ENCODE results near the gene AOPEP.
"Not testable (repeated sequence)": the region's sequence is repeated elsewhere in the genome, so short reads cannot be mapped to it uniquely, and the experiment has no call there.

The AOPEP gene

DNA sequence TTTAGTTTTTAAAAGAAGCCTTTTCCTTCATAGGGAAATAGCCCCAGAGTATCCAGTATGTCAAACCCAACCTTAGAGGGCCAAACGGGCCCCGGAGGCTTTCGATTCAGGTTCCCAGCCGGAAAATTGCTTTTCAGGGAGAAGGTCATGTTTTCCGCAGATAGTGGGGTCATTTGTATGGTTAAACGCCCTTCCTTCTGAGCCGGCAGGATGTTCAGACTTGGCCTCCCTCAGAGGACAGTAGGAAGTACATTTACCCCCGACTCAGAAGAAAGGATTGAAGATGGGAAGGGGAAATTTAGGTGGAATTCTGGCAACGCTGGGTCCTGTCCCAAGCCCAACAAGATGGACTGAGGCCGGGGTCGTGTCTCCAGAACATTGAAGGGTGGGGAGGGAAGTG, 195.2 kb downstream of the AOPEP start:
- no peak for DNase-seq

DNA sequence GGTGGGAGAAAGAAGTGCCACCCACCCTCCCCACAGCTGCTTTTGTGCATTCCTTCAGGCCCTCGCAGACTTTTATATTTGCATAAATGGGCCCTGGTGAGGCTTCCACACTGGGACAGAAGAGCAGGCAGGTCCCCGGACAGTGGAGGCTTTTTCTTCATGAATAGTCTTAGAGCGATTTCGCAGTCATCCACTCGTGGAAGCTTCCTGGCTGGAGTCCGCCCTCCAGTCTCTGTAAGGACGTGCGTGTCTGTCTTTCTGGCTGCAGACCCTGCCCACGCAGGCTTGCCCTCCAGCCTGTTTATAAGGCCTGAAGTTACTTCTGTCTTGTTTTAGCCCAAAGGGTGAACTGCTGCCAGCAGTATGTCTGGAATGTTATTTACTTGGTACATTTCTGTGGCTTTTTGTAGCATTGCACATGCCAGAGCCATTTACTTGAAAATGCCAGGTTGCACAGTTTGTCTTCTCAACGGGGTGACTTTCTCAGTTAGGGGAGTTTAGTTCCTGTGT, 195.7 kb downstream of the AOPEP start:
- DNase-seq: no peak

DNA sequence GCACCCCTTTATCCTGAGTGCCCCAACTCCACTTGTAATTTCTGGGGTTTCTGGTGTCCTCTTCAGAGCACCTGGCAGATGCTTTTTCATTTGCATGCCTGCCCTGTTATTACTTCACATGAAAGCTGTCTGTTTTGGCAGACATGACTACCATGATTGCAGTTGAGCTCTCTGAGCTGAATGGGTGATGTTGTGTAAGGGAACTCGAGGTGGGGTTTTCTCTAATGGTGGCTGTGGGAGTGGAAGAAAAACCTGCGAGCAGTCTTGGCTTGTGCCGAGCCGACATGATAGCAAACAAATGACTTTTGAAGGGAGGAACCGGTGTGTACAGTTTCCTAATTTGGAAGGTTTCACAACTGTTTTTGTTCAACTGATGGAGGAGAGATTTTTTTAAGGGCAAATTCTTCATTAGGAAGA, 196.2 kb downstream of the AOPEP start:
- no peak for DNase-seq

DNA sequence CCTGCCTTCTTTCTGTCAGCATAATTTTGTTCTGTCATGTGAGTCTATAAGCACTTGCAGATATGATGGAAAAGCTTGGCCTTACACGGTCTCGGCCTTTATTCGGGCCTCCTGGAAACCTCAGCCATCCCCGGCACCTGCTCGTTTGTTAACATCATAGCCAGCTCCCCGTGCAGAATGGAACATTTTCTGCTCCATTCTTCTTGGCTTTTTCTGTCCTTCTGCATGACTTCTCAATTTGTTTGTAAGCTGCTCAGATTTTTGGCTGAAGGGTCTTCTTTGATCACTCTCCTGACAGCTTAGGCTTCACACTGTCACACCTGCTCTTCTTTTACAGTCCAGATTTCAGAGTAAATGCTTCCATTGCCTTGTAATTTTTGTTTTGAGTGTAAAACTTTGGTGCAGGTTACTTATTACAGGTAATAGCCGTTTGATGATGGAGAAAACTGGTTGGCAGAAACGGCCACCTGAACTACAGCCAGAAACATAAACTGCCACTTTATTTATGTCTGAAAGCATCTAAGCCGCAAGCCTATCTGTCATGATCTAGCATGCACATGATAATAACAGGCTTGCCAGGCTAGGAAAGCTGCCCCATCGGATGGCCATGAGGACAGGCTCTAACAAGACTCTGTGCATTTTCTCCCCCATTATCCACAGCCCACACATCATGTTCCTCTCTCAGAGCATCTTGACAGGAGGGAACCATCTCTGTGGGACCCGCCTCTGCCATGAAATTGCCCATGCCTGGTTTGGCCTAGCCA, 197.0 kb downstream of the AOPEP start:
- no peak for DNase-seq

DNA sequence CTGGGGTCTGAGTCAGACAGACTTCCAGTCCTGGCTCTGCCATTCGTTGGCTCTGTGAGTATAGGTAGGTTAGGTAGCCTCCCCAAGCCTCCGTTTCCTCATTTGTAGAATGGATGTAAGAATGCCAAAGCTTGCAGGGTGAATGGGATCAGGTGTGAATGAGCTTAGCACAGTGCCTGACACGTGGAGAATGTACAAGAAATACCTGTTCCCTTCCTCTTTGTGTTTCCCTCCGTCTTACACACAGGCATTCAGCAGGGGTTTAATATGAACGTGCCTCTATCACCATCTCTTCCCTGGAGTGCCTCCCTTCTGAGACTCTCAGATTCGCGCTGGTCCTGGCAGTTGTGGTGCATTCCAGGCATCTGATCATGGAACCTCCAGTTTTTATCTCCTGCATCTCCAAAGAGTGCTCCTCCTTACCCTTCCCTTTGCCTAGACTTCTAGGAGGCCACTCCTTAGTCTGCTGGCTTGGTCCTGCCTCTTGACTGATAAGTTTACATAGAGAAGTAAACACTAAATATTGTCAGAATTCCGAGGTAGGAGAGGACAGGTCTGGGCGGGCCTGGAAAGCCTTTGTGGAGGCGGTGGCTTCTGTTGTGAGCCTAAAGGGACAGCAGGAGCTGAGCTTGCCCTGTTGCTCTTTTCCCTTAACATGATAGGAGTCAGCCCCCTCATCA, 199.4 kb downstream of the AOPEP start:
- DNase-seq: no peak

DNA sequence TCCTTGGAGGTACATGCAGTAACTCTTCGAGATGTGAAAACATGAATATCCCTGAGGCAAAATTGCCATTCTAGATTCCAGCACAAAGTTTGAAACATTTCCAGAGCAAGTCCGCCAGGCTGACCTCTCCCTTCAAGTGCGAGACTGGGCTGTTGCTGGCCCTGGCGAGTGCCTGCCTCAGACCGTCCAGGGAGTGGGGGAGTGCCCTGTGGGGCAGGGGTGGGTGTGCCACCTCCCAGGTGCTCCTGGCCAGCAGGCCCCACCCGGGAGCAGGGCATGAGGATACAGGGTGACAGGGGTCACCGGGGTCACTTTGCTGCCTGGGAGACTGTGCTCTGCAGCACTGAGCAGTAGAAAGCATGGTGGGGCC, 199.9 kb downstream of the AOPEP start:
- no peak for DNase-seq

DNA sequence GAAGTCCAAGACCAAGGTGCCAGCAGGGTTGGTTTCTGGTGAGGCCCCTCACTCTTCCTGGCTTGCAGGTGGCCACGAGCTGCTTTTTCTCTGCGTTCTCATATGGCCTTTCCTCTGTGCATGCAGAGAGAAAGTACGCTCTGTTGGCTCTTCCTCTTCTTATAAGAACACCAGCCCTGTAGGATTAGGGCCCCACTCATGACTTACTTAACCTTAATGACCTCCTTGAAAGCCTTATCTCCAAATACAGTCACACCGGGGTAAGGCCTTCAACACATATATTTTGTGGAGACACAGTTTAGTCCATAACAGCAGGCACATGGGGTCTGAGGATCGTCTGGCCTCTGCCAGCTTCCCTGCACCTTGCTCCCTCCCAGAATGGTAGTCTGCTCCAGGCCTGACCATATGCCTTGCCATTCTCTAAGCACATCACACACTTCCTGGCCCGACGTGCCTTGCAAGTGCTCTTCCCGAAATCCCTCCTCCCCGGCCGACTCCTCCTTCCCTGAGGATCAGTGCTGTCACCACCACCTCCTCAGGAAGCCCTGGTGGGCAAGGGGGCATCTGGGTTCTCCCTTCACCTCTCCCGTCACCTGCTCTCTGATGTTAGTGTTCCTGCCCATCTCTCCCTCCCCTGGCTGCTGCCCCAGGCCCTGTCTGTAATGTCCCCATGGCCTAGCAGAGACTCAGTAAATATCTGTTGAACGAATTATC, 200.7 kb downstream of the AOPEP start:
- no peak for DNase-seq

DNA sequence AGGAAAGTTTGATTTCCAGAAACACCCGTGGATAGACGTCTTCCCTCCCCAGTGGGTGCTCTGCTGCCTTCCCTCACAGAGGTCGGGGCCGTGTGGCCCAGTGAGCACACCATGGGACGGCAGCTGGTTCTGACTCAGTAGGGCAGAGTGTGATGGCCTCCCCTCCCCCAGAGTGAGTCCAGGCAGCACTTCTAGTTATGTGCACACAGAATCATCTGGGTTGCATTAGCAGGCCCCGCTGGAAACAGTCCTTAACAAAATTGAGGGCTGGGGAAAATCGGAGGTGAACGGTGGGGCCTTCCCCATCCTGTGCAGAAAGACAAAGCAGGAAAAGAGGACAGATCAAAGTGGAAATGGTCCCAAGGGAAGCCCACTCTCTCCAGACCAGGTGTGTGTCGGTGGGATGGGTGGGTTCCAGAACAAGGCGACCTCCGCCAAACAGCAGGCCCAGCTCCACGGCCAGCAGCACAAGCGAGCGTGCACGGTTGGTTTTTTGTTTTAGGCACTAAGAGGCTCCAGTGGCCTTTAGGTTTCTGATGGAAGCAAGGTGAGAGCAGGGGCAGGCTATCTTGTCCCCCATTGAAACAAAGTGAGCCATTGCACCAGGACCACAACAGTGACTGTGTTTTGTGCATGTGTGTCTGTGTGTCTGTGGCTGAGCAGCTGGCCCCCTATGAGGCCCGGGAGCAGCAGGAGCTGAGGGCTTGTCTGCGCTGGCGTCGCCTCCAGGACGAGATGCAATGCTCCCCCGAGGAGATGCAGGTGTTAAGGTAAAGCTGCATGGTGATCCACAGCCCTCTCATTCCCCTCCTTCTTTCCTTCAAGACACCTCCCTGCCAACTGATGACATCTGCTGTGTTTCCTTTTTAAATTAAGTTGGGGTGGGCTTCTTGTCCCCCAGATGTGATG, 201.5 kb downstream of the AOPEP start:
- DNase-seq: no peak

DNA sequence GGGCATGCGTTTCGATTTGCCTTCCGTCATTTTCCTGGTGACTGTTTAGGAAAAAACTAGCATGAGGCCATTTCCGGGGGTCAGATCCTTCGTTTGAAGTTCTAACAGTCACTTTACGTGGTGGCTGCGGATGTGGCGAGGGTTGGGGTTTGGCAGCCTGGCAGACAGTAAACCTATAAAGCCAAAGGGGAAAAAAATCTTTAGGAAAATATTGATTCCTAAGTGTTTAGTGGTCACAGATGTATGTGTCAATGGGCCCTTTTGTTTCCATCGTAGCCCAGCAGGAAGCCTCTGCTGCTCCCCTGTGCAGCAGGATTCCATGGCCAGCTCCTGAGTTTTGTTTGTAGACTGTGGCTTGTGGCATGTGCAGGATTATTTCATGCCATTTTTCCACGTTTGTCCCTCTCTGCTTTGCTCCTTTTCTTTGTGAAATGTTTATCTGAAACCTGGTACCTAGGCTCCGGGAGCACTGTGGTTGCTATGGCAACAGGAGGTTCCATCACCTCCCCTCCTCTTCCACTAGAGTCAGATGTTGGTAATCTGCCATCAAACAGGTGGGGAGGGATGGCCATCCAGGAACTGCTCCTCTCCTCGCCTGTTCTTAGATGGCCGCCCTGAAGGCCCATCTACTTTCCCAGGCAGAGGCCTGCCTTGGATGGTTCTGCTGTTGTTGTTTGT, 202.3 kb downstream of the AOPEP start:
- no peak for DNase-seq

DNA sequence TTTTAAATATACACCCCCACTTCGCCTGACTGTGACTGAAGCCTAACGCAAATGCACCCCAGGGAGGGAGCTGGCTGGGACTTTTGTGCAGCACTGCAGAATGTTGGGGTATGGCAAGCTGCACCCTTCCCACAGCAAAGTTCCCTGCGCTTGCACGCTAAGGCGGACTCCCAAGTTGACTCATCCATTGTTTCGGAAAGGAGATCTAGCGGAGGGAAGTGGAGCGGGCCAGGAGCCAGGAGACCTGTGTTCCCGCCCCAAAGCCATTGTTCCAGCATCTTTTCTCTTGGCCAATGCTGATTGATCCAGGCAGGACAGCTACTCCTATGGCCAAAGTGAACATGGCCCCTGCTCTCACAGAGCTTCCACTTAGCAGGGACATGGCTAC, 202.9 kb downstream of the AOPEP start:
- no peak for DNase-seq

DNA sequence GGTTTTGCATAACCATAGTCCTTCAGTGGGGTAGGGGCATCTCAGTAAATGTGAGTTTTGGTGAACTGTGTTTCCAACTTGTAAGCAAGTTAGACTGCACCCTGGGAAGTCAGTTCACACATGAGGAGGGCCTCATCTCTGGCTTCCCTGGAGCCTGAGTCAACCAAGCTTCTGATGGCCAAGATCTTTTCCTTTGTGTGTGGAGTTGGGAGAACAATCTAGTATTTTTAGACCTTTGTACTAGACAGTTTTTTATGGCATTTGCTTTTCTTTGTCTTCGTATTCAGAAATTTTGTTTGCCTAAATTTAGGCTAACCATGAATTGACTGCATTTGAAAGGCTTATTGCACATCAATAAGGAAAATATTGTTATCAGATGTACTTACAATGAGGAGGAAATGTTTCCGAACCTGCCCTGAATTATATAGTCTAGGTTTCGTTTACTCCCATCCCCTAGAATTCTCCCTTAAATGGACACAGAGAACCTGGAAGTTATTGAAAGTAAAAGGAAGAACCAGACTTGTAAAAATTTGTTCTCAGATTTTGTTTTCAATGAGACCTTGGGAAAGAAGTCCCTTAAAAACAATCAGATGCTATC, 204.6 kb downstream of the AOPEP start:
- no peak for DNase-seq

DNA sequence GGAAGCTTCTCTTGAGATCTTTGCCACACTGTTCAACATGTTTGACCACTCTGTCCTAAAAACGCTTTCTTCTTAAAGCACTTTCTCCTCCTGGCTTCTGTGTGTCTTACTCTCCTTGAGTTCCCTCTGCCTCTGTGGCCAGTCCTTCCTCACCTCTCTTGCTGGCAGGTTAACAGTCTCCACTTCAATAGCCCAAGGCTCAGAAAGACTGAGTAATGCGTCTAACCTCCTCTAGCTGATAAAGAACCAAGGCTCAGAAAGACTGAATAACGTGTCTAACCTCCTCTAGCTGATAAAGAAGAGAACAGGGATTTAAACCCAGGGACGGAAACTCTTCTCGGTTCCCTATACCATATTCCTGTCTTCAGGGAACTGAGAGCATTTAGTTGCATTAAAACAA, 205.2 kb downstream of the AOPEP start:
- DNase-seq: no peak

DNA sequence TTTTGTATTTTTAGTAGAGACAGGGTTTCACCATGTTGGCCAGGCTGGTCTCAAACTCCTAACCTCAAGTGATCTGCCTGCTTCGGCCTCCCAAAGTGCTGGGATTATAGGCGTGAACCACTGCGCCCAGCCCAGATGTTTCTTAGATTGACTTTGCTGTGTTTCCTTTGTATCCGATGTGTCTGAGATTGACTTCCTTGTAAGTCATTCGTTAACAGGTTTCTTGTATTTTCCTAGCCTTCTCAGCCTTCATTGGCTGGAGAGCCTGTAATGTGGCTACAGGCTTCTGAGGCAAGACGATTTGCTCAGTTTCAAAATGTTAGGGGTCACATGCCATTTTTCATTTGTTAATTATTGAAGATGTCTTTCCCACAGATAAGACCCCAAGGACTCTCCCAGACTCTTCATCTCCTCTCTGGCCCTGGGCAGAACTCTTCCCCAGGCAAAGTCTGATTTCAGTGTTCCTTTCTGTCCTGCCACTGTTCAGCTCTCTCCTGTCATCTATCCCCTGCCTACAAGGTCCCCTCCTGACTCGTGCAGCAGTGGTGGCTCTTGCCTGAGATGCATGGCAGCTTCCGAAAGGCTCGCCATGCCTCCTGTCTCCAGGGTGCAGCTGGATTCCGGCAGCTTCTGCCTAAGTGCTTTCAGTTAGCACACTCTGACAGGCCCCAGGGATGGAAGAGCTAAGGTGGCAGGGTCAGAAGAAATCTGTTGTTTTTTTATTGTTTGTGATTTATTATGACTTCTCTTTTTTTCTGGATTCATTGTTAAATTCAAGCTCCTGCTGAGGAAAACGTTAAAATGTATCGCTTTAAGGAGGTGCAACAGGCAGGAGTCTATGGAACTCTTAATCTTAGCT, 206.4 kb downstream of the AOPEP start:
- no peak for DNase-seq

DNA sequence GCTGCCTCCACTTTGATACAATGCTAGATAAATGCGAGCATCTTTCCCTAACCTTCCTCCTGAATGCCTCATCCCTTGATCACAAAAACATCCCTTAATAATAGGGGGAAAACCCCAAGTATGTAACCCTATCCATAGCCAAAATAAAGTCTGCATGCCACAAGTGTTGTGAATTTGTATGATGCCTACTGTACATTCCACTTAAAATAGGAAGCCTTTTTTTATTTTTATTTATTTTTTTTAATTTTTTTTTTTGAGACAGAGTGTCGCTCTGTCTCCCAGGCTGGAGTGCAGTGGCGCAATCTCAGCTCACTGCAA, 207.0 kb downstream of the AOPEP start:
- DNase-seq: no peak

DNA sequence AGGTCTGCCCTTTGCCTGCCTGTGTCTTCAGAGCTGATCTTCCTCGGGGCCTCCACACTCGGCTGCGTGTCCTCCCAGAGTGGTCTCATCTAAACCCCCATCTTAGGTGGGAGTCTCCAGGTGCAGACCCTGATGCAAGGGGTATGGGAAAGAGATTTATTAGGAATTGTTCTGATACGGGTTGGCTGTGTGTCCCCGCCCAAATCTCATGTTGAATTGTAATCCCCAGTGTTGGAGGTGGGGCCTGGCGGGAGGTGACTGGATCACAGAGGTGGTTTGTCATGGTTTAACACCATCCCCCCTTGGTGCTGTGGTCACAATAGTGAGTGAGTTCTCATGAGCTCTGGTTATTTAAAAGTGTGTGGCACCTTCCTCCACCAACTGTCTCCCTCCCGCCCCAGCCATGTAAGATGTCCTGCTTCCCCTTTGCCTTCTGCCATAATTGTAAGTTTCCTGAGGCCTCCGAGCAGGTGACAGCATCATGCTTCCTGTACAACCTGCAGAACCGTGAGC, 208.4 kb downstream of the AOPEP start:
- no peak for DNase-seq

DNA sequence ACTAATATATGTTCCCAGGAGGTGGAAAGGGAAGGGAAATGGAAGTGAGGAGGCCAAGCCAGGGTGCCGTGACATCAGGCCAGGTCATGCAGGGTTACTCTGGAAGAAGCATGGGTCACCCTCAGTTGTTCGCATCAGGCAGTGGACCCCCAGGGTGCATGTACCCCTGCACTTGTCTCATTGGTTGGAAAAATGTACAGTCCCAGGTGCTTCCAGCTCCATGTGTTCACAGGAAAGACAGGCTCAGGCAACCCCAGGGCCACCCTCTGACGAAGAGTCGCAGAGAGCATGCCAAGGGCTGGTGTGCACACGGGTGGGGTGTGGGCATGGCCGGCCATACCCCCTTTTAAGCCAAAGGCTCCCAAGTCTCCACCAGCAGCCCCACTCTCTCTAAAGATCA, 208.9 kb downstream of the AOPEP start:
- no peak for DNase-seq

DNA sequence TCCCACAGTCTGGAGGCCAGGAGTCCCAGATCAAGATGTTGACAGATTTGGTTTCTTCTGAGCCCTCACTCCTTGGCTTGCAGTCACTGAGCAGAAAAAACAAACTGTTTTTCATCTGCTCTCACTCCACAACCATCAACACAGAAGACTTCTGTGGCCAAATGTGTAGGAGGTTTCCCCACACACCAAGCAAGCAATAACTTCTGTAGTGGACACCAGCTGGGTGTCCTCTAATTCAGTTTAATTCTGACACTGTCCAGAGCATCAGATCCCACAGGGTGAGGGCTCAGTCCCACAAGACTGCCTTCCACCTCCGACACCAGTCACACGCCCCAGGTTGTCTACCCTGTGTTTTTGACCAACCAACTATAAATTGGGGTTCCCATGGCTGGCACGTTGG, 209.9 kb downstream of the AOPEP start:
- no peak for DNase-seq

DNA sequence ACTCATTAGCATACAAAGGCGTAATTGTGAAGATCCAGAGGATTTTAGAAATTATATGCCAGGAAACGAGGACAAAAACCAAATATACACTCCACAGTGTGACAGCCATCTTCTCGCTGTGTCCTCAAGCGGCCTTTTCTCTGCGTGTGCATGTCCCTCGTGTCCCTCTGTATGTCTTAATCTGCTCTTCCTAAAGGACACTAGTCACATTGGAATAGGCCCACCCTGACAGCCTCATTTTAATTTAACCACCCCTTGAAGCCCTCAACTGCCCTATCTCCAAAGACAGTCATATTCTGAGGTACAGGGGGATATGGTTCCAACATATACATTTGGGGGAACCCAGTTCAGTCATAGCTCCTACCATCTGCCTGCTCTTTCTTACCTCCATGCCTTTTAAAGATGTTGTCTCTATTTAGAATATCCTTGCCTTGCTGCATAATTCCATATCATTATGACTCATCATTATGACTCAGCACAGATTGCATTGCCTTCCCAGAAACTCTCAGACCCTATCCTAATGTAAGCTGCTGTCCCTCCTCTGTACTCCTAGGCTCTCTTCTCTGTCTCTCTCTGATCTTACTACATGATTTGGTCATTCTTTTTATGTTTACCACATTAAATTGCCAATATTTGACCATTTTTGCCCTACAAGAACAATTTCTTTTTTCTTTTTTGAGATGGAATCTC, 210.9 kb downstream of the AOPEP start:
- no peak for DNase-seq

DNA sequence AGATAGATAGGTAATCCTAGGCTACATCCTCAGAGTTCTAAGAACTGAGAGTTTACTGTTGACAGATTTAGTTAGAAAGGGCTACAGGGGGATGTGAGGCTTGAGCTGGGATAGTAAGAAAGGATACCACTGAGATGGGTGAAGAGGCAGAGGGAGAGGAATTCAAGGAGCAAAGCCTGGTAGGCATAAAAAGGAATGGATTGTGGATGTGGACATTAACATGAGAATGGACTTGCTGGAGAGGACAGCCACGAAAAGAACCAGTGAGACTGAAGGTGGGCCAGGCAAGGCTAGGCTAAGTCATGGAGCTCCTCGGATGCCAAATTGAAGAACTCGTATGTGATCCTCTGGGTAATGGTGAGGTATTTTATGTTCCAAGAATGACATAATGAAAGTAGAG, 211.9 kb downstream of the AOPEP start:
- DNase-seq: no peak

DNA sequence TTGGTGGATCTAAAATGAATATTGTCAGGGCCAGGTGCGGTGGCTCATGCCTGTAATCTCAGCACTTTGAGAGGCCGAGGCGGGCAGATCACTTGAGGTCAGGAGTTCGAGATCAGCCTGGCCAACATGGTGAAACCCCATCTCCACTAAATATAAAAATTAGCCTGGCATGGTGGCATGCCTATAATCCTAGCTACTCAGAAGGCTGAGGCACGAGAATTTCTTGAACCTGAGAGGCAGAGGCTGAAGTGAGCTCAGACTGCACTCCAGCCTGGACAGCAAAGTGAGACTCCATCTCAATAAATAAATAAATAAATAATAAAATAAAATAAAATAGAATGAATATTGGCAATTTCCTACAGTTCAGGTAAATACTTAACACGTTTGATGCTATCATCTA, 213.8 kb downstream of the AOPEP start:
- DNase-seq: not testable (repeated sequence)

All from NCI-H774 (cell line).